ENCODE measurements around the gene IQGAP2.

Gene IQGAP2

DNA sequence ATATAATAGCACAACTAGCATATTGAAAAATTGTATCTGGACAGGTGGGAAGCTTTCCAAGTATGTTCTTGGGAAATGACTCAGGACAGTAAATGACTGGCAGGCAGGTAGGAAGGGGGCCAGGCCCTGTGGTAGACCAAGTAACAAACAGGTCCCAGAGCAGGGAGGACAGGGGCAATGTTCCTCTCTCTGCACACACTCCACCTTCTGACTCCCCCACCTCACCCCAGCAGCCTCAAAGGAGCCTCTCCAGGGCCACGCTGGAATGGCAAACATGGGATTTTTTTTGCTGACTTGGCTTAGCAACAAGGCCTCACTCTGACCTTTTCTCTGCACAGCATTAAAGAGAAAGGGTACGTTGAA is 31.1 kb upstream of the IQGAP2 start:
- Histone ChIP-seq H3K4me3 (ENCODE audit: low read depth in 1 of 2, low read length in 2 of 2) (no peak overlapping the region), H3K27me3 (ENCODE audit: control insufficient read depth in 1 of 2, insufficient read depth in 2 of 2, low read length in 2 of 2) (no peaks in the 10 kb centered on the region), H3K27ac (ENCODE audit: low read depth, low read length) (no peak overlapping the region), H3K9me3 (ENCODE audit: low read length) (no peaks in the 10 kb centered on the region), H3K36me3 (ENCODE audit: insufficient read depth, low read length) (no peaks in the 10 kb centered on the region), H3K9ac (ENCODE audit: low read length) (no peak overlapping the region), H3K4me1 (ENCODE audit: insufficient read depth, low read length) (no peaks in the 10 kb centered on the region)

DNA sequence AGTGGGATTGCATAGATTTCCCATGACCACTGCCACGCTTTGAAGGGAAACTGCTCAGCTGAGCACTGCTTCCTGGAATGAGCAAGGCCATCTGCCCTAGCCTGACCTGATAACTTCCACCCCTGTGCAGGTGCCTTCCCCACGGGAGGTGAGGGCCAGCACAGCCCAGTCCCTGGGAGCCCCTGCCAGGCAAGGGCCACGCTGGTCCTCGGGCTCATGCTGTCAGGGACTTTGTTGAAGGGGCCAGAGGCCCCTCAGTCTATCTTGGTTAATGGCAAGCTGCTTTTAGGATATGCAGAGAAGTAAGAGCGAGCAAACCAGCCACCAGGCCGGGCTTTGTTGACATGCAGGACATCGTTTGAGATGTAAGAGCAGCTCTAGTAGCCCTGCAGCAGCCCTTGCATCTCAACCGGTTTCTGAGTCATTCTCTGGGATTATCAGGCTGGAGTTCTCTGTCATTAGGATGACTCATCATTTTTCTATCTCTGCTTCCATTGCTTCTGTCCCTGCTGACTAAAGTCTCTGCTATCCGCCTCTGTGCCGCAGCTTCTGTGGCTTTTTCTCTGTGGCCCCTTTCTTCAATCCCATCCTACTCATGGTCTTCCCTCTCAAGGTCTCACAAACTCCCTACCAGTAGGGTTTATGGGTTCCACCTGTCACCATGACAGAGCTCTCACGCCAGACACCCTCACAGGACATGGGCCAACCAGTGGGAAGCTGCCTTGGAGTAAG is 30.6 kb upstream of the IQGAP2 start:
- no peaks in the 10 kb centered on the region for H3K27me3 ChIP-seq (ENCODE audit: control insufficient read depth in 1 of 2, insufficient read depth in 2 of 2, low read length in 2 of 2)
- no peak overlapping the region for H3K9ac ChIP-seq (ENCODE audit: low read length)
- H3K4me1 ChIP-seq (ENCODE audit: insufficient read depth, low read length) = no peaks in the 10 kb centered on the region
- no peaks in the 10 kb centered on the region for H3K36me3 ChIP-seq (ENCODE audit: insufficient read depth, low read length)
- H3K27ac ChIP-seq (ENCODE audit: low read depth, low read length) = no peak overlapping the region
- H3K9me3 ChIP-seq (ENCODE audit: low read length) = no peaks in the 10 kb centered on the region
- no peak overlapping the region for H3K4me3 ChIP-seq (ENCODE audit: low read depth in 1 of 2, low read length in 2 of 2)

DNA sequence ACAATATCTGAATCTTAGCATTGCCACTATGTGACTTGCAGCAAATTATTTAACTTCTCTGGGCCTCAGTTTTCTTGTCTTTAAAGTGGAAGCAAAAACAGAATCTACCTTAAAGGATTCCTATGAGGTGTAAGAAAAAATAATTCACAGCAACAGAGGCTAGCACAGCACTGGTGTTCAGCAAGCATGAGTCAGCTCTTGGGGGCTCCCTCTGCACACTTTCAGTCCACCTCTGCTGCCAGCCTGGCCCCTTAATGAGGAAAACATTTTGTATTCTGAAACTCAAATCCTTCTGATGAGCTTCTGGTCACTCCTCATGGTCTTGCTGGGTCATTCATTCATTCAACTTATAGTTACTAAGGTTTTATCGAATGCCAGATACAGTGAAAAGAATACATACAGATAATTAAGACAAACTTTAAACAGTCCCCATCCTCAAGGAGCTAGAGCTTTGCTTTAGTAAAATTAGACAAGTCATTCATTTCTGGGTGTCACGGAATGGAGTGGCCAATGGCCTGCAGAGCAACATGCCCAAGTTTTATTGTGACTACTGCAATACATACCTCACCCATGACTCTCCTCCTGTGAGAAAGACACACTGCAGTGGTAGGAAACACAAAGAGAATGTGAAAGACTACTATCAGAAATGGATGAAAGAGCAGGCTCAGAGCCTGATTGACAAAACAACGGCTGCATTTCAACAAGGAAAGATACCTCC is 26.8 kb upstream of the IQGAP2 start:
- Histone ChIP-seq H3K36me3 (ENCODE audit: insufficient read depth, low read length) (no peaks in the 10 kb centered on the region), H3K27ac (ENCODE audit: low read depth, low read length) (no peak overlapping the region), H3K4me1 (ENCODE audit: insufficient read depth, low read length) (no peaks in the 10 kb centered on the region), H3K9ac (ENCODE audit: low read length) (no peak overlapping the region), H3K9me3 (ENCODE audit: low read length) (no peaks in the 10 kb centered on the region), H3K27me3 (ENCODE audit: control insufficient read depth in 1 of 2, insufficient read depth in 2 of 2, low read length in 2 of 2) (no peaks in the 10 kb centered on the region), H3K4me3 (ENCODE audit: low read depth in 1 of 2, low read length in 2 of 2) (no peak overlapping the region)

DNA sequence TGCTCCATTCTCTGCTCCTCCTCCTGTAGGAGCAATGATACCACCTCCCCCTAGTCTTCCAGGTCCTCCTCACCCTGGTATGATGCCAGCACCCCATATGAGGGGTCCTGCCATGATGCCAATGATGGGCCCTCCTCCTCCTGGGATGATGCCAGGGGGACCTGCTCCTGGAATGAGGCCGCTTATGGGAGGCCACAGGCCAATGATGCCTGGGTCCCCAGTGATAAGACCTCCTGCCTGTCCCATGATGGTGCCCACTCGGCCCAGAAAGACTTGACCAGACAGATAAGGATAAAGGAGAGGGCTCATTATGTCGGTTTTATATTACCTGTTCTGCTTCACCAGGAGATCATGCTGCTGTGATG is 26.2 kb upstream of the IQGAP2 start:
- Histone ChIP-seq H3K36me3 (ENCODE audit: insufficient read depth, low read length) (no peaks in the 10 kb centered on the region), H3K4me1 (ENCODE audit: insufficient read depth, low read length) (no peaks in the 10 kb centered on the region), H3K9ac (ENCODE audit: low read length) (no peak overlapping the region), H3K27ac (ENCODE audit: low read depth, low read length) (no peak overlapping the region), H3K9me3 (ENCODE audit: low read length) (no peaks in the 10 kb centered on the region), H3K4me3 (ENCODE audit: low read depth in 1 of 2, low read length in 2 of 2) (no peak overlapping the region), H3K27me3 (ENCODE audit: control insufficient read depth in 1 of 2, insufficient read depth in 2 of 2, low read length in 2 of 2) (no peaks in the 10 kb centered on the region)

DNA sequence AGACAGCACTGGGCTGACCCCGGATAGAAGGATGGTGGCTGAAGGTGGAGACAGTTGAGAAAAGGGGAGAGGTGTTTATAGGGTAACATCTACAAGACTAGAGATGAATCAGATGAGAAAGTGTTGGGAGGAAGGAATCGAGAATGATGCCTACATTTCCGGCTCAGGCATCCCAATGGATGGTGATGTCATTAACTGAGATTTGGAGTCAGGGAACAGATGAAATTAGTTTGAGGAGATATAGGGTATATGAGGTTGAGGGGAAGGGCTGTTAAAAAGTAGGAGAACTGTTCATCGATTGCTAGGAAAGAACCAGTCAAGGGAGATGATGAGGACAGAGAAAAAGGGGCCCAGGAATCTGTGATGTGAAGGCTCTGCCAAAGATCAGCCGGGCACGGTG is 24.7 kb upstream of the IQGAP2 start:
- Histone ChIP-seq H3K27ac (ENCODE audit: low read depth, low read length) (no peak overlapping the region), H3K4me1 (ENCODE audit: insufficient read depth, low read length) (no peaks in the 10 kb centered on the region), H3K4me3 (ENCODE audit: low read depth in 1 of 2, low read length in 2 of 2) (no peak overlapping the region), H3K36me3 (ENCODE audit: insufficient read depth, low read length) (no peaks in the 10 kb centered on the region), H3K9ac (ENCODE audit: low read length) (no peak overlapping the region), H3K9me3 (ENCODE audit: low read length) (no peaks in the 10 kb centered on the region), H3K27me3 (ENCODE audit: control insufficient read depth in 1 of 2, insufficient read depth in 2 of 2, low read length in 2 of 2) (no peaks in the 10 kb centered on the region)

DNA sequence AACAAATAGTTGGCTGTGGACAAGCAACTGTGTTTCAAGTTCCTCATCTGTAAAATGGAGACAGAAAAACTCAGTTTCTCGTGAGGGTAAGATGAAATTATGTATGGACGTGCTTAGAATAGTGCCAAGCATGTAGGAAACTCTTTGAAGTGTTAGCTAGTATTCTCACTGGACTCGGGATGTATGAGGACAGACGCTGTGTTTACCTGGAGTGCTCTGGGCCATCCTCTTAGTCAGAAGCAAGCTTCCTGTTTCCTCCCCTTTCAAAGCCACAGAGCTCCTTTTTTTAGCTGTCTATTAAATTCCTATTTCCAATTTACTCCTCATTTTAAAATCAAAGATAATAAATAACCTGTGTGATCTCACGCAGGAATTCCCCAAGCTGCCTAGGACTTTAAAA is 23.8 kb upstream of the IQGAP2 start:
- no peaks in the 10 kb centered on the region for H3K9me3 ChIP-seq (ENCODE audit: low read length)
- H3K9ac ChIP-seq (ENCODE audit: low read length) = no peak overlapping the region
- no peak overlapping the region for H3K4me3 ChIP-seq (ENCODE audit: low read depth in 1 of 2, low read length in 2 of 2)
- no peaks in the 10 kb centered on the region for H3K4me1 ChIP-seq (ENCODE audit: insufficient read depth, low read length)
- H3K27me3 ChIP-seq (ENCODE audit: control insufficient read depth in 1 of 2, insufficient read depth in 2 of 2, low read length in 2 of 2) = no peaks in the 10 kb centered on the region
- no peak overlapping the region for H3K27ac ChIP-seq (ENCODE audit: low read depth, low read length)
- H3K36me3 ChIP-seq (ENCODE audit: insufficient read depth, low read length) = no peaks in the 10 kb centered on the region

DNA sequence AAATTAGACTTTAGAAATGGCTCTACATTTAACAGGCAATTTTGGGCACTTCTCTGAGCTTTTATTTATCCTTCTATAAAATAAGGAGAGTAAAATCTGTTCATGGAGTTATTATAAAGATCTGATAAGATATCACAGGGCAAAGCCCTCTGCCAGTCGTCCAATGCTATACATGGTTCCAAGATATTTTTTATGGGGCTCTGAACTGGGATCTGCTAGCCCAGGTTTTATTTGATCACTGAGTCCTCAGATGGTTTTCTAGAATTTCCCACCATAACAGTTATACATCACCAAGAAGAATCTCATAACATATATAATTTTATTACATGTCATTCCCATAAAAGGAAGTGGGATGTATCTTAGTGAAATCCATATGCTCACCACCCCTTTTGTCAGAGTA is 23.2 kb upstream of the IQGAP2 start:
- no peaks in the 10 kb centered on the region for H3K27me3 ChIP-seq (ENCODE audit: control insufficient read depth in 1 of 2, insufficient read depth in 2 of 2, low read length in 2 of 2)
- no peaks in the 10 kb centered on the region for H3K4me1 ChIP-seq (ENCODE audit: insufficient read depth, low read length)
- H3K4me3 ChIP-seq (ENCODE audit: low read depth in 1 of 2, low read length in 2 of 2) = no peak overlapping the region
- no peak overlapping the region for H3K27ac ChIP-seq (ENCODE audit: low read depth, low read length)
- H3K36me3 ChIP-seq (ENCODE audit: insufficient read depth, low read length) = no peaks in the 10 kb centered on the region
- H3K9me3 ChIP-seq (ENCODE audit: low read length) = no peaks in the 10 kb centered on the region
- H3K9ac ChIP-seq (ENCODE audit: low read length) = no peak overlapping the region

DNA sequence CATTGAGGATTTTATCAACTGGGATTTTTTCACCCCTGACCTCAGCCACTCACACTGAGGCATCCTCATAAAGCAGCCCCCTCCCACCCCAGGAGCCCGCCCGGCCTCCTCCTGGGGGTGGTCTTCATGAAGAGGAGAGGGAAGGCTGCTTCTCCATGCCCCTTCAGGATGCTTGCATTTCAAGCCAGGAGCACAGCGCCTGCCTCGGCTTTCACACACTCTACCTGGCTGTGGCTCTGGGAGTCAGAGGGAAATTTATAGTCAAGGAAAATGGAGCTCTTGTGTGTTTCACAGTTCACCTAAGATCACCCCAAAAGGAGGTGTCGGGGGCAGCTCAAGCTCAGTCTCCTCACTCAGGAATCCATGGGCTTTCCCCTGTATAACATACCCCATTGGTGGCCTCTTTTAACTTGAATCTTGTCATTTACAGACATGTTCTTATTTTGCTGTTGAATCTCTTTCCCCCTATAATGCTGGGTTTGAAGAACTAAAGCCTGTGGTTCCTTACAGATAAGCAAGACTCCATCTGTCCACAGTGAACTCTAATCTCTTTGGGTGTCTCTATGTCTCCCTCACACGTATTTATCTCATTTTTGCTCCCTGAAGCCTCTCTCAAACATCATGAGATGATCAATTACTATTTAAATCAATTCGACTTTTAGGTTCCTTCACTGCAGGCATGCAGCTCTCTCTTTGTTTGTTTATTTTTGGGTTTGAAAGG is 22.6 kb upstream of the IQGAP2 start:
- Histone ChIP-seq H3K27ac (ENCODE audit: low read depth, low read length) (no peak overlapping the region), H3K9ac (ENCODE audit: low read length) (no peak overlapping the region), H3K9me3 (ENCODE audit: low read length) (no peaks in the 10 kb centered on the region), H3K36me3 (ENCODE audit: insufficient read depth, low read length) (no peaks in the 10 kb centered on the region), H3K4me3 (ENCODE audit: low read depth in 1 of 2, low read length in 2 of 2) (no peak overlapping the region), H3K27me3 (ENCODE audit: control insufficient read depth in 1 of 2, insufficient read depth in 2 of 2, low read length in 2 of 2) (no peaks in the 10 kb centered on the region), H3K4me1 (ENCODE audit: insufficient read depth, low read length) (no peaks in the 10 kb centered on the region)

DNA sequence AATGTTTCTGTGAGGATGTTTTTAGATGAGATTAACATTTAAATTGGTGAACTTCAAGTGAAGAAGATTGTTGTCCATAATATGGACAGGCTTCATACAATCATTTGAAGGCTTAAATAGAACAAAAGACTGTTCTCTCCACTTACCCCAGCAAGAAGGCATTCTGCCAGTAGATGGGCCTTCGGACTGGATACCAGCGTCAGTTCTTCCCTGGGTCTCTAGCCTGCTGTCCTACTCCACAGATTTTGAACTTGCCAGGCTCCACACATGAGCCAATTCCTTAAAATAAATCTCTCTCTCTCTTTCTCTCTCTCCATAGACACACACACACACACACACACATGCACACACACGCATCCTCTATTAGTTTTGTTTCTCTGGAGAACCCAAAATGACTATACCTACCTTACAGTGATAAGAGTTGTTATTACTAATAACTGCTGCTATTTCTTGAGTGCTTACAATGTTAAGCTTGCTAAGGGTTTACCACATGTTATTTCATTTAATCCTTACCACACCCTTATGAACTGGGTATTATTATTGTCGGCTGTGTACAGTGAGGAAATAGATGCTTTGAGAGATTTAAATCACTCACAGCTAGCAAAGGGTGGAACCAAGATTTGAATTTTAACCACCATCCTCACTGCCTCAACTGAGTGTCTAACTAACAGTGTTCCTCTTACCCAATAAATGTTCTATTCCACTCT is 19.8 kb upstream of the IQGAP2 start:
- no peak overlapping the region for H3K9ac ChIP-seq (ENCODE audit: low read length)
- H3K9me3 ChIP-seq (ENCODE audit: low read length) = no peaks in the 10 kb centered on the region
- H3K27me3 ChIP-seq (ENCODE audit: control insufficient read depth in 1 of 2, insufficient read depth in 2 of 2, low read length in 2 of 2) = no peaks in the 10 kb centered on the region
- no peaks in the 10 kb centered on the region for H3K4me1 ChIP-seq (ENCODE audit: insufficient read depth, low read length)
- no peaks in the 10 kb centered on the region for H3K36me3 ChIP-seq (ENCODE audit: insufficient read depth, low read length)
- no peak overlapping the region for H3K4me3 ChIP-seq (ENCODE audit: low read depth in 1 of 2, low read length in 2 of 2)
- no peak overlapping the region for H3K27ac ChIP-seq (ENCODE audit: low read depth, low read length)

DNA sequence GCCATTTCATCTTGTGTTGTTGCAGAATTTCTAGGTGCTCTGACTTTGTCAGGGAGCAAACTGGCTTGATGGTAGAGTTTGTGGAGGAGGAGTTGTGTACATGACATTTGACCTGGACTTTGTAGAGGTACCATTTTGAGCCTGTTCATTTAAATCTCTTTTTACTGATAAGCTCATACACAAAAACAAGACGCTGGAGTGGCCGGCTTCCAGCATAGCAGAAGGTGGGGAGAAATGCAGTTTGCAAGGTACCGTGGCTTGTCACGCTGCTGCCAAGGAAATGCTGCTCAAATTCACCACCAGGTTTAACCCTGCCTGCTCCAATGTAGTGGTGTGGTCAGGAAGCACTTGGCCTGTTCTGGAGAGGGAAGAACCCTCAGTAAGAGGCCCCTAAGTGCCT is 18.9 kb upstream of the IQGAP2 start:
- Histone ChIP-seq H3K36me3 (ENCODE audit: insufficient read depth, low read length) (no peaks in the 10 kb centered on the region), H3K27ac (ENCODE audit: low read depth, low read length) (no peak overlapping the region), H3K9me3 (ENCODE audit: low read length) (no peaks in the 10 kb centered on the region), H3K9ac (ENCODE audit: low read length) (no peak overlapping the region), H3K4me1 (ENCODE audit: insufficient read depth, low read length) (no peaks in the 10 kb centered on the region), H3K4me3 (ENCODE audit: low read depth in 1 of 2, low read length in 2 of 2) (no peak overlapping the region), H3K27me3 (ENCODE audit: control insufficient read depth in 1 of 2, insufficient read depth in 2 of 2, low read length in 2 of 2) (no peaks in the 10 kb centered on the region)

DNA sequence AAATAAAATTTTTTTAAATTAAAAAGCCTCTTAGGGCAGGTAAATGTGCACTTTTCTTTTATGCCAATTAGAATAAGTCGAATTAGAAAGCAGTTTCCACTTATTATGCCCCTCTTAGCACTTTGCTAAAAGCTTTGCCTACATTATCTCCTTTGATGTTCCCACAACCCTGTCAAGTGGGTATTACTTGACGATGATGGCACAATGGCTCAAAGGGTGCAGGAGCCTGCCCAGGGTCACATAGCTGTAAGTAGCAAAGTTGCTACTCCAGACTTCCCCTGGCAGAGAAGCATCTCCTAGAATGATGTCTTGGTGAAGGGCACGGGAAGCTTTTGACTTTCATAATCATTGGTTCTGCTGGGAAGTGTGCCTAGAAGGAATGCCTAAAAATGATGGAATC is 18.4 kb upstream of the IQGAP2 start:
- no peak overlapping the region for H3K9ac ChIP-seq (ENCODE audit: low read length)
- no peaks in the 10 kb centered on the region for H3K9me3 ChIP-seq (ENCODE audit: low read length)
- no peaks in the 10 kb centered on the region for H3K27me3 ChIP-seq (ENCODE audit: control insufficient read depth in 1 of 2, insufficient read depth in 2 of 2, low read length in 2 of 2)
- H3K36me3 ChIP-seq (ENCODE audit: insufficient read depth, low read length) = no peaks in the 10 kb centered on the region
- no peak overlapping the region for H3K27ac ChIP-seq (ENCODE audit: low read depth, low read length)
- no peak overlapping the region for H3K4me3 ChIP-seq (ENCODE audit: low read depth in 1 of 2, low read length in 2 of 2)
- H3K4me1 ChIP-seq (ENCODE audit: insufficient read depth, low read length) = no peaks in the 10 kb centered on the region
